GM13976 (cell line): ENCODE measurements around the gene PUDP.
"Not testable (repeated sequence)": the region's sequence is repeated elsewhere in the genome, so short reads cannot be mapped to it uniquely, and the experiment has no call there.

Source experiments
- DNase-seq: peaks from one replicate; pipeline ENCODE4 v3.0.0; 2012; ENCODE audit warnings: low spot score
- CTCF ChIP-seq: IDR thresholded peaks from 2 replicates; pipeline ENCODE4 v1.5.1; 2012; ENCODE audit warnings: borderline replicate concordance, mild to moderate bottlenecking; ENCODE audit not compliant: insufficient read depth; ENCODE audit errors: extremely low read depth, missing control alignments, control extremely low read depth
- in situ Hi-C: fragments of 300-500 bp; cut with MboI; formaldehyde crosslinking; loops from one replicate; pipeline ENCODE4 v1.12.0; 2022; ENCODE audit warnings: low sequenced_read_pairs, mixed read lengths, inconsistent platforms; ENCODE audit not compliant: unreplicated experiment

The PUDP gene

DNA sequence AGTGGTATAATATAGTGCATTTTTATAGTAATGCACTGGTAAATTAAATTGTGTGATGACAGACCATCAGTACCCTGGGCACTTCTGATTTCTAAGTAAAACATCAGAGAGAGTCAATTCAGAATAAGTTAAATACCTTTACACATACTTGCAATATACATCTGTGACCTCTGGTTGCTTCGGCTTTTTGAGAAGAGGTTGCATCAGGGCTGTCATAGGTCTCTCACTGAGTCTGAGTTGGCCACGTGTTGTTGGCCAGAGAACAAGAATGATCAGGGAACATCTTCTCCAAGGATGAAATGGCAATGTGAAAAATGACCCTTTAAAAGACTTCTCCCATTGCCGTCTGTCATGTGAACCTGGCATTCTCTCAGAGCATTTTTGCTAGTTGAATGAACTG lies 36.9 kb upstream of the PUDP start:
- in situ Hi-C loops = no loop called here
- TF ChIP-seq CTCF = no peak
- no peak for DNase-seq

DNA sequence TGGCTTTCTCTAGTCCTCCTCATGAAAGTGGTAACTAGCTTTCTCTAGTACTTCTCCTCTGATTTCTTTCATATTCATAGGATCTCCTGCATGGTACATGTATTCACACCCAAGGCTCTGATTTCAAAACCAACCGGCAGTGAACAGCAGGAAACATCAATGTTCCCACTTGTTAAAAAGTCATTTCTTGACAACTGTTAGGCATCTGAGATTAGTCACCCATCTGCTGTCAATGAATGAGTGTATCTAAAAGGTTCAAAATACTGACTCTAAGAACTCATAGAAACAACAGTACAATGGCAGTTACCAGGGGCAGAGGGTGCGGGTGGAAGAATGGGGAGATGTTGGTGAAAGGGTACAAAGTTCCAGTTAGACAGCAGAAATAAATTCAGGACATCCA lies 31.5 kb upstream of the PUDP start:
- no peak for TF ChIP-seq CTCF

DNA sequence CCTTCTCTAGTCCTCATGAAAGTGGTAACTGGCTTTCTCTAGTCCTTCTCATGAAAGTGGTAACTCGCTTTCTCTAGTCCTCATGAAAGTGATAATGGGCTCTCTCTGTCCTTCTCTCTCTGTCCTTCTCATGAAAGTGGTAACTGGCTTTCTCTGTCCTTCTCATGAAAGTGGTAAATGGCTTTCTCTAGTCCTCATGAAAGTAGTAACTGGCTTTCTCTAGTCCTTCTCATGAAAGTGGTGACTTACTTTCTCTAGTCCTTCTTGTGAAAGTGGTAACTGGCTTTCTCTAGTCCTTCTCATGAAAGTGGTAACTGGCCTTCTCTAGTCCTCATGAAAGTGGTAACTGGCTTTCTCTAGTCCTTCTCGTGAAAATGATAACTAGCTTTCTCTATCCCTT lies 30.9 kb upstream of the PUDP start:
- in situ Hi-C loops, DNase-seq: not testable (repeated sequence)

More for the DNA sequence above, 31.5 kb upstream of the PUDP start:
- DNase-seq = no peak
- in situ Hi-C loops = no loop called here

DNA sequence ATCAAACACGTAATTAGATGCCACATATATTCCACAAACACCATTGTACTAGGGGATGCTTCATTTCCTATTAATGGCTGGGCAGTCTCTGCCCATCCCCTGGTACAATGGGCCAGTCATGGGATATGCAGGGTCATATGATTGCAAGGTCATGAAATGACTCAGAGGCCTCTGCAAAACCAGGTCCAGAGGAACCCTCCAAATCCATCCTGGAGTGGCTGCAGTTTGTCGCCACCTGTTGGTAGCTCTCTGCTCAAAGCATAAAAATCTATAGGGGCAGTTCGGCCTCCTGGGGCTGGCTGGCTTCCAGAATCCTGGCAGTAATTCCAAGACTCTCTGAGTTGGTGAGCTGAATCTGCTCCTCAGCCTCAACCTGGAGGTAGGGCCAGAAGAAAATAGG lies 22.9 kb upstream of the PUDP start:
- DNase-seq = no peak
- in situ Hi-C loops = loop anchor here (25.0 kb wide), 1 partner anchor 416 kb away; no protein-coding TSS in a partner anchor
- TF ChIP-seq CTCF = peak; percentile 12

GRCh38 chrX:7169627-7170026 lies 21.7 kb upstream of the PUDP start:
- TF ChIP-seq CTCF = no peak
- in situ Hi-C loops = loop anchor here (25.0 kb wide), 1 partner anchor 418 kb away; no protein-coding TSS in a partner anchor
- no peak for DNase-seq

DNA sequence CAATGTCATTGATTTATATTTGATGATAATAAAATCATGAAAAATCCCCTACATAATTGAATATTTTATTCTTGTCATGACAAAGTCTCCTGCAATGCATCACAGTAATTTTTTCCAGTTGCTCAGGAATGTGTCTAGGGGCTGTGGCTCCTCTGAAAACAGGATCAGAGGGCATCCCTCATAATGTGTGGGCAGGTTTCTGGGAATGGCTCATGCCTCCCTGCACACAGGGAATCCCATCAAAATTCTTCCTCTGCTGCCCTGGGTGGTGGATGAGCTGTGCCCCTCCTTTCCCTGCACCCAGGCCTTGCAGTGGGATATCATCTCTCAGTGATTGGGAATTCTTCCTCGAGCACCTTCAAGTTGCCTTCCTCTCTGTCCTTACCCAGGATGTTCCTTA lies 20.4 kb upstream of the PUDP start:
- TF ChIP-seq CTCF = no peak
- no peak for DNase-seq
- in situ Hi-C loops = loop anchor here (25.0 kb wide), 1 partner anchor 419 kb away; no protein-coding TSS in a partner anchor

- no peak for TF ChIP-seq CTCF
- in situ Hi-C loops = loop anchor here (25.0 kb wide), 1 partner anchor 423 kb away; no protein-coding TSS in a partner anchor
- no peak for DNase-seq
Observed at GRCh38 chrX:7164174-7164573, 16.2 kb upstream of the PUDP start.
